RWPE1 (cell line): ENCODE measurements around the gene LONP1.

Experiments used
- CTCF ChIA-PET: fragments of 350-600 bp; sonication (Branson Sonifier 250); formaldehyde crosslinking; extraction: SDS; loops from one replicate; lab custom pipeline; 2021; lab: Yijun Ruan, JAX
- POLR2A ChIA-PET: fragments of 400-600 bp; formaldehyde crosslinking; extraction: SDS; loops from one replicate; lab custom pipeline; 2020; ENCODE audit warnings: antibody characterized with exemption; ENCODE audit not compliant: low non-redundant PET; lab: Yijun Ruan, JAX
- DNase-seq: peaks from one replicate; pipeline ENCODE4 v3.0.0; 2012; ENCODE audit warnings: low spot score
- H3K27ac ChIP-seq: fragments of 450-650 bp; 2 replicates; pipeline ENCODE4 v1.5.1; 2017
- TF ChIP-seq, protein P1 (sequence below): fragments of 450-650 bp; conservative IDR thresholded peaks from 2 replicates; pipeline ENCODE4 v1.5.1; 2017; ENCODE audit warnings: low read depth, mild to moderate bottlenecking

LONP1 gene

DNA sequence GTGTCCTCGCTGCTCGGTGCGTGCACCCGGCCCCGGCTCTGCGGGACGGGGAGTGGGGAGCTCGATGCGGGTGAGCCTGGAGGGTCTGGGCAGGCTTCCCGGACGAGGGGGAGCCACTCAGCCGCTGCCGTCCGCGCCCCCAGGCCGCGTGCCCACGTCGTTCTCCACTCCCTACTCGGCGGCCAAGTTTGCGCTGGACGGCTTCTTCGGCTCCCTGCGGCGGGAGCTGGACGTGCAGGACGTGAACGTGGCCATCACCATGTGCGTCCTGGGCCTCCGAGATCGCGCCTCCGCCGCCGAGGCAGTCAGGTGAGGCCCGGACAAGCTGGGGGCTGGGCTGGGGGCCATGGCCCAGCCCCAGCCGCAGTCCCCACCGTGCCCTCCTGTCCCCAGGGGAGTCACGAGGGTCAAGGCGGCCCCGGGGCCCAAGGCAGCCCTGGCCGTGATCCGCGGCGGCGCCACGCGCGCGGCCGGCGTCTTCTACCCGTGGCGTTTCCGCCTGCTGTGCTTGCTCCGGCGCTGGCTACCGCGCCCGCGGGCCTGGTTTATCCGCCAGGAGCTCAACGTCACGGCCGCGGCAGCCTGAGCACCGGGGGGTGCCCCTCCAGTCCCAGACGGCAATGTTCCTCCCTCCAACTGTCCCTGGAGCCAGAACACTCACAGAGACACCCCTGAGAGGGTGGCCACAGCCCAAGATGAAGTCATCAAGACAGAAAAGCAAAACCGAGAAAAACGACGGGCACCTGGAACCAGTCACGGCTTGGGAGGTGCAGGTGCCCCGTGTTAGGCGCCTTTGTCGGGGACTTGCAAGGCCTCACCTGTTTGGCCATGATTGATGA lies 32.4 kb downstream of the LONP1 start:
- TF ChIP-seq, protein P1, sequence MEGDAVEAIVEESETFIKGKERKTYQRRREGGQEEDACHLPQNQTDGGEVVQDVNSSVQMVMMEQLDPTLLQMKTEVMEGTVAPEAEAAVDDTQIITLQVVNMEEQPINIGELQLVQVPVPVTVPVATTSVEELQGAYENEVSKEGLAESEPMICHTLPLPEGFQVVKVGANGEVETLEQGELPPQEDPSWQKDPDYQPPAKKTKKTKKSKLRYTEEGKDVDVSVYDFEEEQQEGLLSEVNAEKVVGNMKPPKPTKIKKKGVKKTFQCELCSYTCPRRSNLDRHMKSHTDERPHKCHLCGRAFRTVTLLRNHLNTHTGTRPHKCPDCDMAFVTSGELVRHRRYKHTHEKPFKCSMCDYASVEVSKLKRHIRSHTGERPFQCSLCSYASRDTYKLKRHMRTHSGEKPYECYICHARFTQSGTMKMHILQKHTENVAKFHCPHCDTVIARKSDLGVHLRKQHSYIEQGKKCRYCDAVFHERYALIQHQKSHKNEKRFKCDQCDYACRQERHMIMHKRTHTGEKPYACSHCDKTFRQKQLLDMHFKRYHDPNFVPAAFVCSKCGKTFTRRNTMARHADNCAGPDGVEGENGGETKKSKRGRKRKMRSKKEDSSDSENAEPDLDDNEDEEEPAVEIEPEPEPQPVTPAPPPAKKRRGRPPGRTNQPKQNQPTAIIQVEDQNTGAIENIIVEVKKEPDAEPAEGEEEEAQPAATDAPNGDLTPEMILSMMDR: peak; percentile 57
- peak overlapping the region; percentile 94 for H3K27ac ChIP-seq
- ChIA-PET POLR2A (interaction anchor here (0.6 to 1.2 kb wide), 2 partner anchors 27 to 65 kb away, joined by 3 to 5 read pairs; partner anchors contain the start of genes SAFB and SAFB2), CTCF (interaction anchor here (0.6 to 1.0 kb wide), 5 partner anchors 19 to 117 kb away, joined by 3 to 4 read pairs (median 3); partner anchors contain the start of gene DUS3L)
- no peak for DNase-seq

DNA sequence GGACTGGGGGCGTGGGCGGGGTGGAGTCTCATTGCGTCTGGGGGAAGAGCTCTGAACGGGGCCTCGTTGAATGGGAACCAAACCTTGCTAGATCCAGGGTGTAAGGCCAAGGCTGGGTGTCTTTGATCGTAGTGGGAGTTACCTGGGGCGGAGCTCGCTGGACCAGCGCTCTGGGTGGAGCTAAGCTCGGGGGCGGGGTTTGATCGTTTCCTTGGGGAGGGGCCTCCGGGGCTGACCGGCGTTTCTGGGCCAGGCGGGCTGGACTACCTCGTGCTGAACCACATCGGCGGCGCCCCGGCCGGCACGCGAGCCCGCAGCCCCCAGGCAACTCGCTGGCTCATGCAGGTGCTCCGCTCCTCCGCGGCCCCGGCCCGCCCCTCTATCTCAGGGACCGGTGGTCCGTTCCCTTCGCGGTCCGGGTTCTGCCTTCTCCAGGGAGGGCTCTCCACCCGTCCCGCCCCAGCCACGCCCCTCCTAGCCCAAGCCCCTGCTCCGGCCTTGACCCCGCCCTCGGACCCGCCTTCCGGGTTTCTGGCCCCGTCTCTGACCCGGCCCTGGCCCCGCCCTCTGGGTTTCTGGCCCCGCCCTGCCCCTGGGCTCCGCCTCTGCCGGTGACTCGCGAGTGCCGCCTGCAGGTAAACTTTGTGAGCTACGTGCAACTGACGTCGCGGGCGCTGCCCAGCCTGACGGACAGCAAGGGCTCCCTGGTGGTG lies 33.1 kb downstream of the LONP1 start:
- peak overlapping the region; percentile 94 for H3K27ac ChIP-seq
- TF ChIP-seq, protein P1: peak; percentile 94
- POLR2A ChIA-PET: interaction anchor here (0.6 to 1.2 kb wide), 2 partner anchors 26 to 64 kb away, joined by 3 to 5 read pairs; partner anchors contain the start of genes SAFB and SAFB2
- DNase-seq: peak; percentile 96
- CTCF ChIA-PET: interaction anchor here (0.5 to 1.0 kb wide), 7 partner anchors 12 to 878 kb away, joined by 3 to 4 read pairs (median 3); partner anchors contain the start of gene DUS3L

DNA sequence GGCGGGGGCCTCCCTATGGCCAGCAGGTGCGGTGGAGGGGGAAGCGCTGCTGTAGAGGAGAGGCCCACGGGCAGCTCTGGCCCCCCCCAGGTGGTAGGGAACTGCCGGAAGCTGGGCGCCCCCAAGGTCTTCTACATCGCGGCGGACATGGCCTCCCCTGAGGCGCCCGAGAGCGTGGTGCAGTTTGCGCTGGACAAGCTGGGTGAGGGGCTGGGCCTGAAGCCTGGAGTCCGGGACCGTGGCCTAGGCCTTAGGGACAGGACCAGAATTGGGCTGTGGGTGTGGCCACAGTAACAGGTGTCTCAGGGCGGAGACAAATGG lies 33.7 kb downstream of the LONP1 start:
- ChIA-PET POLR2A (no interaction called here), CTCF (interaction anchor here (0.5 to 0.8 kb wide), 3 partner anchors 12 to 877 kb away, joined by 3 read pairs; no protein-coding TSS in a partner anchor)
- TF ChIP-seq, protein P1: no peak
- DNase-seq: no peak
- H3K27ac ChIP-seq: peak overlapping the region; percentile 94

DNA sequence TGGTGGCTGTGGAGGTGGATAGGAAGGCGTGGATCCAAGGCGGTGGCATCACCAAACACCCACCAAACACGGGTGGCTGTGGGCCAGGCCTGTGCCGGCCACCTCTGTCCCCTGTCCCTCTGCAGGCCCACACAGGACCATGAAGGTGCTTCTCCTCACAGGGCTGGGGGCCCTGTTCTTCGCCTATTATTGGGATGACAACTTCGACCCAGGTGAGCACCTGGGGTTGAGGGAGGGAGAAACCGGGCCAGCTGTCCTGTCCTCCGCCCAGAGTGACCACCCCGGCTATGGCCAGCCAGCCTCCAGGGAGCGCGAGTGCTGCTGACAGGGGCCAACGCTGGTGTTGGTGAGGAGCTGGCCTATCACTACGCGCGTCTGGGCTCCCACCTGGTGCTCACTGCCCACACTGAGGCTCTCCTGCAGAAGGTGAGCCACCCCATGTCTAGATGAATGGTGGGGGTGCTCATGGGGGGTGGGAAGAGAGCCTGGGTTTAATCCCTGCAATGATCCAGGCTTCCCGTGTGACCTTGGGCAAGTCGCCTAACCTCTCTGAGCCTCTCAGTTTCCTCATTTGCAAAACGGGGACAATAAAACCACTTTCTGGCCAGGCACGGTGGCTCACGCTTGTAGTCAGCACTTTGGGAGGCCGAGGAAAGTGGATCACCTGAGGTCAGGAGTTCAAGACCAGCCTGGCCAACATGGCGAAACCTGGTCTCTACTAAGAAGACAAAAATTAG lies 35.1 kb downstream of the LONP1 start:
- TF ChIP-seq, protein P1: no peak
- CTCF ChIA-PET: interaction anchor here (0.6 kb wide), 1 partner anchor 87 kb away, joined by 3 read pairs; no protein-coding TSS in a partner anchor
- POLR2A ChIA-PET: no interaction called here
- H3K27ac ChIP-seq: peak overlapping the region; percentile 94
- DNase-seq: no peak

DNA sequence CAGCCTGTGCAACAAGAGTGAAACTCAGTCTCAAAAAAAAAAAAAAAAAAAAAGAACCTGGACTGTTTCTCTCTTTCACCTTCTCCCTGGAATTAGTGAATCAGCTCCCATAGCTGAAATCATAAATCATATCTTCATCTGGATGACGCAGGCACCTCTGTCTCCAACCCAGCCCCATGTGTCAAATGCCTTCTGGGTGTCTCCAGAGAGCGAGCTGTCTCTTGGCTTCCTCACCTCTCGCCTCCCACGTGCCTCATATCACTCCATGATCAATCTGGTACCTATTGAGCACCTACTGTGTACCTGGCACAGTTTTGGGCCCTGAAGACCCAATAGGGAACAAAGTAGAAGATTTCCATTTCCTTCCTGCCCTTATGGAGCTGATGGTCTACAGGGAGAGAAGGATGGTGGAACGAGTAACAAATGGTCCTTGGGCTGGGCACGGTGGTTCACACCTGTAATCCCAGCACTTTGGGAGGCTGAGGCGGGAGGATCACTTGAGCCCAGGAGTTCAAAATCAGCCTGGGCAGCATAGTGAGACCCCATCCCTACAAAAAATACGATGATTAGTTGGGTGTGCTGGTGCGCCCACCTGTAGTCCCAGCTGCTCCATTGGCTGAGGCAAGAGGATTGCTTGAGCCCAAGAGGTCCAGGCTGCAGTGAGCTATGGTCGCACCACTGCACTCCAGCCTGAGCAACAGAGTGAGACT lies 36.6 kb downstream of the LONP1 start:
- TF ChIP-seq, protein P1: no peak
- DNase-seq: no peak
- ChIA-PET POLR2A (no interaction called here), CTCF (interaction anchor here (1.0 kb wide), 1 partner anchor 44 kb away, joined by 6 read pairs; no protein-coding TSS in a partner anchor)
- H3K27ac ChIP-seq: peak overlapping the region; percentile 18; the same call in 1 of the 2 replicates
